ENCODE results near the gene SLC24A3.

GRCh38 chr20:19478320-19478895 lies 266.0 kb downstream of the SLC24A3 start:
- TF ChIP-seq CTCF (optimal IDR thresholded peaks at IDR 0.05 in 1 of 3, IDR thresholded peaks at IDR 0.05 in 1 of 3, conservative IDR thresholded peaks at IDR 0.05 in 1 of 3; ENCODE audit: extremely low read depth in 1 of 3, insufficient read depth in 2 of 3, low read length in 3 of 3) (no peak), EZH2 (IDR thresholded peaks at IDR 0.05; ENCODE audit: low read length) (no peak)
